Memory B cell (primary cell): ENCODE data around the gene KCTD6.
A peak's percentile ranks its signal among the peaks of the same experiment; 100 is the strongest.

Experiments used
- ATAC-seq: fragments of 150-1000 bp; cut with Tn5 transposase; 2 replicates; pipeline ENCODE4 v1.10.0; 2021; ENCODE audit warnings: low read depth, mild to moderate bottlenecking, moderate library complexity
- DNase-seq, 2 donors: peaks; one replicate each; pipeline ENCODE4 v3.0.0; 2022; ENCODE audit warnings: low spot score in 2 of 2
- H3K27ac Mint-ChIP-seq: one replicate; pipeline ENCODE4 v1.8.0; 2022; ENCODE audit warnings: mild to moderate bottlenecking, moderate library complexity, mixed read lengths
- H3K27me3 Mint-ChIP-seq: one replicate; pipeline ENCODE4 v1.8.0; 2022; ENCODE audit warnings: mixed read lengths
- H3K36me3 Mint-ChIP-seq: one replicate; pipeline ENCODE4 v1.8.0; 2022; ENCODE audit warnings: mild to moderate bottlenecking, mixed read lengths
- H3K4me1 Mint-ChIP-seq: one replicate; pipeline ENCODE4 v1.8.0; 2022; ENCODE audit warnings: mixed read lengths
- H3K4me3 Mint-ChIP-seq: one replicate; pipeline ENCODE4 v1.8.0; 2022; ENCODE audit warnings: mild to moderate bottlenecking, moderate library complexity, mixed read lengths
- H3K9me3 Mint-ChIP-seq: one replicate; pipeline ENCODE4 v1.8.0; 2022; ENCODE audit warnings: mixed read lengths

Gene KCTD6

DNA sequence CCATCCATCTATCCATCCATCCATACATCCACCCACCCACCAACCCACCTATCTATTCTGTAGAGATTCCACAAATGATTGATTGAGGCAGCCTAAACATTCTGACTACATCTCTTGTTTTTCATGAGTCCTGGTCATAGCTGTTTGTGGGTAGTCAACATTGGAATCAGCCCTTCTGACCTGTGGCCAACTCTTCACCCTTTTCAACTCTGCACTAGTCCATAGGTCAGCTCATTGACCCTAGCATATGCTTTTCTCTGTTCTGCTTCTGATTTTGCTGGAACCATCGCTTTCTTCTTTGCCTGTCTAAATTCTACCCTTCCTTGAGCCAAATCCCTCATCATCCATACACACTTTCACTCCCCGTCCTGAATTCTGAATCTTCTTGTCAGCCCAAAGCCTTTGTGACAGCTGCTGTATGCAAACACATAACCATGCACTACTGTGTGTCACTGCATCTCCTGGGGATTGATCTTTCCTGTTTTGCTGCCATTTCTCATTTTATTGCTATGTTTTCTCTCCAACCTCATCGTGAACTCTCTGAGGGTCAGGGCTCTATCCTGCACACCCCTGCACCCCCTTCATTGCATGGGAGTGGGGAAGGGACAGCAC is 16.8 kb upstream of the KCTD6 start:
- Mint-ChIP-seq H3K4me3 (peak overlapping the region; percentile 73), H3K27ac (peak overlapping the region; percentile 78), H3K27me3 (no peaks in the 10 kb centered on the region), H3K4me1 (peaks cover 21% of the 10 kb centered on the region), H3K36me3 (no peaks in the 10 kb centered on the region), H3K9me3 (peaks cover 1% of the 10 kb centered on the region)
- ATAC-seq = peak; percentile 86
- no peak for DNase-seq

DNA sequence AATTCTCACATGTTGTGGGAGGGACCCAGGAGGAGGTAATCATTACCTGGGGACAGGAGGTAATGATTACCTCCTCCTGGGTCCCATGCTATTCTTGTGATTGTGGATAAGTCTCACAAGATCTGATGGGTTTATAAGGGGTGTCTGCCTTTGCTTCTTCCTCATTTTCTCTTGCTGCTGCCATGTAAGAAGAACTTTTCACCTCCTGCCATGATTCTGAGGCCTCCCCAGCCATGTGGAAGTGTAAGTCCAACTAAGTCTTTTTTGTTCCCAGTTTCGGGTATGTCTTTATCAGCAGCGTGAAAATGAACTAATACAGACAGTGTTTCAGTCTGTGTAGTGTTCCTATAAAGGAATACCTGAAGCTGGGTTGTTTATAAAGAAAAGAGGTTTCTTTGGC is 13.1 kb upstream of the KCTD6 start:
- DNase-seq (no peak), ATAC-seq (no peak)
- Mint-ChIP-seq H3K4me3 (no peak overlapping the region), H3K4me1 (peaks cover 27% of the 10 kb centered on the region), H3K36me3 (no peaks in the 10 kb centered on the region), H3K27me3 (no peaks in the 10 kb centered on the region), H3K9me3 (peaks cover 4% of the 10 kb centered on the region), H3K27ac (no peak overlapping the region)

DNA sequence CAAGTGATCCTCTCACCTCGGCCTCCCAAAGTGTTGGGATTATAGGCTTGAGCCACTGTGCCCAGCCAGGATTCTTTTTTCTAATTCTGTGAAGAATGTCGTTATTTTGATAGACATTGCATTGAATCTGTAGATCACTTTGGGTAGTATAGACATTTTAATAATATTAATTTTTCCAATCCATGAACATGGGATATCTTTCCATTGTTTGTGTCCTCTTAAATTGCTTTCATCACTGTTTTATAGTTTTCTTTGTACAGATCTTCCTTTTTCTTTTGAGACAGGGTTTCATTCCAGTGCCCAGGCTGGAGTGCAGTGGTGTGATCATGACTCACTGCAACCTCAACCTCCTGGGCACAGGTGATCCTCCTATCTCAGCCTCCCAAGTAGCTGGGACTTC is 11.6 kb upstream of the KCTD6 start:
- Mint-ChIP-seq H3K27me3 (no peaks in the 10 kb centered on the region), H3K4me3 (no peak overlapping the region), H3K36me3 (no peaks in the 10 kb centered on the region)

DNA sequence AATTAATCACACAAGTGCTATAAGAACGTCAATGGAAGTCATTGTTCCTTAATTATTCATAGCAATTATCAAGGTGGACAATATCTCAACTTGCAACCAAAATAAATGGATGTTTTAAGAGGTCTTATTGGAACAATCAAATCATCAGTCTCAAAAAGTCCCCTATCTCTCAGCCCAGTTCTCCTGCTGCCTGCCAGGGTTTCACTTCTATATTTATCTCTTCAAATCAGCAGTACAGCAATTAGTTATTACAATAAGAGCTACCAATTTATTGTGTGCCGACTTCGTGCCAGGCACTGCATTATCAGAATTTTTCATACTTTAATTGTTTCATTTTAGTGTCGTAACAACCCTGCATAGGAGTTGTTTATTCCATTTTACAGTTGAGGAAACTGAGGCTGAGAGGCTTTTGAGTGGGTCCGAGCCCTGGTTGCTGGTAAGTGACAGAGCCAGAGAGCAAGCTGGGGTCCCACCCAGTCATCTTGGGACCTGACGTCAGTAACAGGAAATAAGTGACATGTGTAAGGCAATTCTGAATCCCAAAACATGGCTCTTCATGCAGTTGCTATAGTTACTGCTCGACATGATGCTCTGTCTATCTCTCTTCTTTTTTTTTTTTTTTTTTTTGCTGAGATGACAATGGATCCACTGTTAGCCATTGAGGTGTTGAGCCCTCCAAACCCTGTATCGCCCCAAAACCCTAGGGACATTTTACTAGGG is 8.8 kb upstream of the KCTD6 start:
- H3K27me3 Mint-ChIP-seq = no peaks in the 10 kb centered on the region
- peak overlapping the region; percentile 24 for H3K4me3 Mint-ChIP-seq
- peak overlapping the region; percentile 90 for H3K27ac Mint-ChIP-seq
- peak; percentile 86 for ATAC-seq
- peaks cover 21% of the 10 kb centered on the region for H3K4me1 Mint-ChIP-seq
- DNase-seq = peak; percentile 31 to 33
- H3K36me3 Mint-ChIP-seq = no peaks in the 10 kb centered on the region
- peaks cover 4% of the 10 kb centered on the region for H3K9me3 Mint-ChIP-seq

More for the DNA sequence above, 11.6 kb upstream of the KCTD6 start:
- peaks cover 22% of the 10 kb centered on the region for H3K4me1 Mint-ChIP-seq
- no peak for DNase-seq
- H3K27ac Mint-ChIP-seq = no peak overlapping the region
- no peak for ATAC-seq
- peaks cover 4% of the 10 kb centered on the region for H3K9me3 Mint-ChIP-seq

DNA sequence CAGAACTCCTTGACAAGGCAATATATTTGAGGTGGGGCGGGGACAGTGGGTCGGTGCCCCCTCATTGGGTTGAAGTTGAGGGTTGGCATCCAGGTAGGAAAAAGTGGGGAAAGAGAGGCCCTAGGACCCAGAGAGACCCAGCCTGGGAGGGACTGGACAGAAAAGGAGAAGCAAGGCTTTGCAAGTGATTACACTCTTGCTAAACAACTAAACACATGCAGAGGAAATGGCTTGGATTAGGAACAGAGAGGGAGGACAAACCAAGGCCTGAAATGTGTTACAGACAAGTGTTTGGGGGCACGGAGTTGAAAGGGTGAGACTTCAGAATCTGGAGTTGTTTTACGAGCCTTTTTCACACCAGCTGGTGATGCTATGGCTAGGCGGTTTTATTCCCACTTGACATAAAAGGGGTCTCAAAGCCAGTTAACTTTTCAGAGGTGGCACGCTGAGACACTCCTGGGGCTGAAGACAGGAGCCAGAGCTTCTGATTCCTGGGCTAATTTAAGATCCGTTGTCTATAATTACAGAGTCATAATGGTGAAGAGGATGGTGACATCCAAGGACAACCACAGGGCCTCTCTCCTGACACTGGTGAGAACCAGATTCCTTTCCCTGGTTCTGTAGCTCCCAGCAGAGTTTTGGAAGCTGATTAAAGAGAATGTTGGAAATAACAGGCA is 7.7 kb upstream of the KCTD6 start:
- no peaks in the 10 kb centered on the region for H3K36me3 Mint-ChIP-seq
- peaks cover 2% of the 10 kb centered on the region for H3K9me3 Mint-ChIP-seq
- H3K27me3 Mint-ChIP-seq = peaks cover 6% of the 10 kb centered on the region
- H3K27ac Mint-ChIP-seq = peak overlapping the region; percentile 90
- no peak overlapping the region for H3K4me3 Mint-ChIP-seq
- DNase-seq = no peak
- peaks cover 21% of the 10 kb centered on the region for H3K4me1 Mint-ChIP-seq
- no peak for ATAC-seq

DNA sequence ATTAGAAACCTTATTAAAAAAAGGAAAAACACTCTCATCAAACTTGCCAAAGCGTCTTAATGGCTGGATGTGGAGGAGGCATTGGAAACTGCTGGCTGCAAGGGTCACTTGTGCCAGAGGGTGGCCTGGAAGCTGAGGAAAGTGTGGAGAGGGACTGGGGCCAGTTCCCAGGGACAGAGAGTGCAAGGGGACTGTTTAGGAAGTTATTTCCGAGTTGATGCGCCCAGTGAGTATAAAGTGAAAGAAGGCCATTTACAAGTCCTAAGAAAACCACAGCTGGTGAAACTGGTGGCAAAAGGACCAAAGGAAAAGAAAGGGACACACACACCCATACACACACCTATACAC is 7.2 kb upstream of the KCTD6 start:
- DNase-seq (no peak), ATAC-seq (no peak)
- no peaks in the 10 kb centered on the region for H3K36me3 Mint-ChIP-seq
- peaks cover 6% of the 10 kb centered on the region for H3K27me3 Mint-ChIP-seq
- H3K4me3 Mint-ChIP-seq = no peak overlapping the region
- peaks cover 2% of the 10 kb centered on the region for H3K9me3 Mint-ChIP-seq
- no peak overlapping the region for H3K27ac Mint-ChIP-seq
- H3K4me1 Mint-ChIP-seq = peaks cover 21% of the 10 kb centered on the region

DNA sequence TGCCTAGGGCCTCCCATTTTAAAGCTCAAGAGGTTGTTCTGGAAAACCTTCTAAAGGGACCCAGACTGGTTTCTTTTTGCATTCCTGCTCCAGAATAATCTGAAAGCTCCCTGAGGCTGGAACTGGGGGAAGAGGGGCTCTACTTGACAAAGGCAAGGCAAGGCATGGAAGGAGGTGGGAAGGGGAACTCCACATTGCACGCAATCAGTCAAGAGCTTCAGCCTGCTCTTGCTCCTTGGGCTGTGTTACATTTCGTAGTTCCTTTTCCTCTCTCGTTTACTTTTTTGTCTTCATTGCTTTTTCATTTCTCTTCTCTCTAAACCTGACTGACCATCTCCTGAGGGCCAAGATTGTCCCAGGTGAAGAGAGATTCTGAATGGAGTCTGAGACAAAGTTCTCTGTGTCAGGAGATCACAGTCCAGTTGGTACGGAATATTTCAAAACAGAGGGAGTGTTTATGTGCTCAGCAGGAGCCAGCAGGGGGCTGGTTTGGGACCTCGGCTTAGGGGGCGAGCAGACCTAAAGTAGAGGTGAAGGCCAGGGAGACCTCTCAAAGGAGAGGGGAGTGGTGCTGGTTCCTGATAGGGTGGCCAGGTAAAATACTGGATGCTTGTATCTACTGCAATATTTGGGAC is 6.0 kb upstream of the KCTD6 start:
- peaks cover 23% of the 10 kb centered on the region for H3K4me1 Mint-ChIP-seq
- peak overlapping the region; percentile 54 for H3K27ac Mint-ChIP-seq
- H3K27me3 Mint-ChIP-seq = peaks cover 6% of the 10 kb centered on the region
- ATAC-seq (no peak), DNase-seq (no peak)
- no peaks in the 10 kb centered on the region for H3K9me3 Mint-ChIP-seq
- H3K4me3 Mint-ChIP-seq = no peak overlapping the region
- no peaks in the 10 kb centered on the region for H3K36me3 Mint-ChIP-seq

DNA sequence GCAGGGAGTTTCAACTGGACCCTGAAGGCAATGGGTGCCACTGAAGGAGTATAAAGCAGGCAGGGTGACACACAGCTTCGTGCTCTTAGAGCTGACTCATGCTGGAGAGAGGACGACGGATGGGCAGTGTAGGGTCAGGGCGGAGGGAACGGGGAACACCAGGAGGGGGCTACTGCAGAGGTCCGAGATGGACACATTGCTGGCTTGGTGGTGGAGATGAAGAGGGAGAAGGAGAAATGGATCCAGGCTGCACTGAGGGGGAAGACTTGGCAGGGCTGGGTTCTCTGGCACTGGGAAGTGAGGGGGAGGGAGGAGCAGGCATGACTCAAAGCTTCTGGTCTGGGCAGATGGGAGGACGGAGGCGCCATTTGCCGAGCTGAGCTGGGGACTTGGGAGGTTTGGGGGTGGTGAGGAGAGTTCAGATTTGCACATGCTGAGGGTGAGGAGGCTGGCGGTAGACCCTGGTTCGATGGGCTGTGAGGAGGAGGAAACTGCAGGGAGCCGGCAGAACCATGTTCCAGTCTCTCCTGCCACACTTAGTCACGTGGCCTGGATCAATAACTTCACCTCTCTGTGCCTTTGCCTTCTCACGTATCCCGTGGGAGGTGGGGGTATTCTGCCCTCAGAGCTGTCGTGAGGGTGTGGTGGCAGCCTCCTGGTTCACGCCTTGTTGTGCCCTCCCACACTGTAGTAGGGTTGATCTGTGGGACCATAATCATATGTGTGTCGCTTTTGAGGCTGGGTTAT is 4.6 kb upstream of the KCTD6 start:
- ATAC-seq (no peak), DNase-seq (no peak)
- no peak overlapping the region for H3K27ac Mint-ChIP-seq
- H3K27me3 Mint-ChIP-seq = peaks cover 6% of the 10 kb centered on the region
- no peak overlapping the region for H3K4me3 Mint-ChIP-seq
- no peaks in the 10 kb centered on the region for H3K36me3 Mint-ChIP-seq
- H3K4me1 Mint-ChIP-seq = peaks cover 25% of the 10 kb centered on the region
- H3K9me3 Mint-ChIP-seq = no peaks in the 10 kb centered on the region

DNA sequence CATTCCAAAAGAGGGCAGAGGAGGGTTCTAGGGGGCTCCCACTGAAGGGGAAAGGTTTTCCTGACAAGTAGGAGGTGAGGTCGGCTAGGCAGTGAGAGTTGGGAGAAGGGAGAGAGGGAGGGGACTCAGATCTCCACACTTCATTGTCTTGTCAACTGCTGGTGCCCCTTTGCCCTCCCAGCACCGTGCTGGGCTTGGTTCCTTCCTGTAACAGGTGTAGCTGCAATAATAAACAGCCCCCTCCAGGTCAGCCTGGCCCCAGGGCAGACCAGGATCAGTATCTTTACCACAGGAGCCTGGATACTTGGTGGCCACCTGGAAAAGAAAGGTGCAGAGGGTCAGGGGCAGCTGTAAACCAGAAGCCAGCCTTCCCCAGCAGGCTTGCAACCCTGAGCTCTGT is 2.9 kb upstream of the KCTD6 start:
- no peak overlapping the region for H3K4me3 Mint-ChIP-seq
- no peak overlapping the region for H3K27ac Mint-ChIP-seq
- no peaks in the 10 kb centered on the region for H3K9me3 Mint-ChIP-seq
- peaks cover 30% of the 10 kb centered on the region for H3K4me1 Mint-ChIP-seq
- ATAC-seq (no peak), DNase-seq (no peak)
- H3K27me3 Mint-ChIP-seq = peaks cover 6% of the 10 kb centered on the region
- no peaks in the 10 kb centered on the region for H3K36me3 Mint-ChIP-seq

DNA sequence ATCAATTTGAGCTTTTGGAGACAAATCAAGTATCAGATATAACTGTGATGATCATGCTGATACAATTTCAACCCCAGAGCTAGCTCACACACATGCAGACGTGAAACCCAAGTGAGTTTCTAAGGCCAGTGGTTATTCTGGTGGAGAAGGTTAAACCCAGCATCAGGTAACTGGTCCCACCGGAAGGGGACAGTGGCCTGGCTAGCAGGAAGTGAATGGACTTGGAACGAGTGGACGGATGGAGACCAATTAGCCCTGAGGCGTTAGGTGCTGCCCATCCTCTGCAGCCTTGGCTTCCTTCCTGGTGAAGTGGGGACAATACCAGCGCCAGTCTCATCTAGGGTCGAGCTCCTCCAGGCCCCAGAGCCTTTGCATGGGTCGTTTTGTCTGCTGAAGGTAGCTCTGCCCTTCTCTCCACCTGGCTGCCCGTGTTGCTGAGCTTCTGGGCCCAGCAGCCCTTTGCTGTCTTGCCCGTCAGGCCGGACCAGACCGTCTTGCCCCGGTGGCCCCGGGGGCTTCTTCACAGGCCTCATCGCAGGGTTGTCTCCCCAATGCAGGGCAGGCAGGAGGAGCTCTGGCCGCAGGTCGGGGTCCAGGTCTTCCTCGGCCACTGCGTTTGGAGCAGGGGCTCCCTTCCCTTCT is 915 bp upstream of the KCTD6 start:
- H3K27ac Mint-ChIP-seq = peak overlapping the region; percentile 80

DNA sequence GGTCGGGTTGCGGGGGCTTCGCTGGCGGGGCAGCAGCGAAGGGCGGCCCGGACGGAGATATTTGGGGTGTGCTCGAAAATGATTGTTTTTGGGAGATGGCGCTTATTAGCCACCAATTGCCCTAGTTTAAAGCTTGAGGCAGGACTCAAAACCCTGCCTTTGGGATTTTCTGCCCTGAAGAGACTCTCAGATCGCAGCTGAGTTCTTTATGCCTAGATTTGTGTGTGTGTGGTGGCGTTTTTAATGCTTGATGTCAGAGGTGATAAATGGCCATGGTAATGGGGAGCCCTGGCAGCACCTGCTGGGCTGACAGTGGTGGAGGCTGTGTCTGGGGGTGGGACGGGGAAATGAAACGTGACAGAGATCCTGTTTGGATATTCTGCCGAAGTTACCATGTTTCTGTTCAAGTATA is 604 bp downstream of the KCTD6 start:
- Mint-ChIP-seq H3K27ac (peak overlapping the region; percentile 70), H3K4me1 (peaks cover 35% of the 10 kb centered on the region), H3K4me3 (peak overlapping the region; percentile 93), H3K27me3 (peaks cover 6% of the 10 kb centered on the region), H3K36me3 (no peaks in the 10 kb centered on the region), H3K9me3 (no peaks in the 10 kb centered on the region)
- DNase-seq = peak in 1 of 2 donors; percentile 16
- peak; percentile 18 for ATAC-seq

More for the DNA sequence above, 915 bp upstream of the KCTD6 start:
- Mint-ChIP-seq H3K4me1 (peaks cover 26% of the 10 kb centered on the region), H3K27me3 (peaks cover 6% of the 10 kb centered on the region), H3K9me3 (no peaks in the 10 kb centered on the region), H3K36me3 (no peaks in the 10 kb centered on the region), H3K4me3 (peak overlapping the region; percentile 82)
- ATAC-seq (no peak), DNase-seq (no peak)

DNA sequence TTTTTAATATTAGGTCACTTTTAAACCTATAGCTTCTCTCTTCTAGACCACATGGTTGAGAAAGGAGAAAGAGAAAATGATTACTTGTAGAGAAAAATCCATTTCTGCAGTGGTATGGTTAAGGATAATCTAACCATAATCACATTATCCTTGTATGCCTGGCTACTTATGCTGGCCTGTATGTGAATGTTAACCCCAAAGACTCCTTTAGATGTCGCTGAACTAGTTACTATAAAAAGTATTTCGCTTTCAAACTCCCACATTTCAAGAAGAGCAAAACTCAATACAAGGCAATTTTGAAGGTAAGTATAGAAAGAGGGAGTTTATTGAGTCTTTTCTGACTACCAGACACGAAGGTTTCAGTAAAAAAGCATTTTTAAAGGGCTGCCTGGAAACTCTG is 2.2 kb downstream of the KCTD6 start:
- no peak for DNase-seq
- H3K27me3 Mint-ChIP-seq = no peaks in the 10 kb centered on the region
- H3K4me1 Mint-ChIP-seq = peaks cover 39% of the 10 kb centered on the region
- peak overlapping the region; percentile 57 for H3K4me3 Mint-ChIP-seq
- no peaks in the 10 kb centered on the region for H3K9me3 Mint-ChIP-seq
- peak overlapping the region; percentile 28 for H3K27ac Mint-ChIP-seq
- peaks cover 3% of the 10 kb centered on the region for H3K36me3 Mint-ChIP-seq
- ATAC-seq = no peak

DNA sequence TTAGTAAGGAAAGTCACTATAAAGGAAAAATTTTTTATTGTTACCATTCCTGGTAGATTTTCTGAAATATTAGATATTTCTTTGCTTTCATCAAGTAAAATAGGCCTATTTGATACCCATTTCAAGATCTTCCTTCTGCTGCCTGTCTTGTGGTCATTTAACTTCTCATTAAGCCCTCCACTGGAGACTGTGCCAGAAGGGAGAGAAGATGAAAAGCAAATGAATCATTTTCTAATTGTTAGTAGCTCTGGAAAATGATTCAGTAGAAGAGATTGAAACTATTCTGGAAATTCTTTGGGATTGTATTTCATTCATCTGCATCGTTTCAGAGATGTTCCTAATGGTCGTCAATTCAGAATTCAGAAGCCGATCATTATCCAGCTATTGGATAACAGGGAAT is 3.2 kb downstream of the KCTD6 start:
- no peak for DNase-seq
- H3K9me3 Mint-ChIP-seq = no peaks in the 10 kb centered on the region
- ATAC-seq = no peak
- peak overlapping the region; percentile 31 for H3K27ac Mint-ChIP-seq
- H3K36me3 Mint-ChIP-seq = peaks cover 7% of the 10 kb centered on the region
- H3K4me1 Mint-ChIP-seq = peaks cover 37% of the 10 kb centered on the region
- H3K4me3 Mint-ChIP-seq = no peak overlapping the region
- H3K27me3 Mint-ChIP-seq = no peaks in the 10 kb centered on the region
